DOHH2 (cell line): ENCODE data around the gene URB2.
"Not testable (repeated sequence)": the region's sequence is repeated elsewhere in the genome, so short reads cannot be mapped to it uniquely, and the experiment has no call there.

ENCODE experiments used
- CTCF ChIP-seq: fragments of 200-600 bp; sonication (generic); IDR thresholded peaks from one replicate; pipeline ENCODE4 v1.5.1; 2014; ENCODE audit warnings: antibody characterized with exemption, mild to moderate bottlenecking, low read depth, low read length; ENCODE audit not compliant: poor library complexity, severe bottlenecking
- EZH2phosphoT487 ChIP-seq: fragments of 200-600 bp; sonication (generic); IDR thresholded peaks from 2 replicates; pipeline ENCODE4 v1.6.1; 2017; ENCODE audit warnings: borderline replicate concordance, mild to moderate bottlenecking, antibody characterized with exemption, low read length, moderate library complexity, mixed read lengths

GRCh38 chr1:229705152-229705551 lies 79.1 kb downstream of the URB2 start:
- TF ChIP-seq CTCF, EZH2phosphoT487: not testable (repeated sequence)
